NCI-H82 (cell line): Measurements from ENCODE around the gene CKB.
A peak's percentile ranks its signal among the peaks of the same experiment; 100 is the strongest.

Experiments
- DNase-seq: peaks from one replicate; lab custom pipeline; 2025; lab: John Stamatoyannopoulos, UW

Gene CKB

DNA sequence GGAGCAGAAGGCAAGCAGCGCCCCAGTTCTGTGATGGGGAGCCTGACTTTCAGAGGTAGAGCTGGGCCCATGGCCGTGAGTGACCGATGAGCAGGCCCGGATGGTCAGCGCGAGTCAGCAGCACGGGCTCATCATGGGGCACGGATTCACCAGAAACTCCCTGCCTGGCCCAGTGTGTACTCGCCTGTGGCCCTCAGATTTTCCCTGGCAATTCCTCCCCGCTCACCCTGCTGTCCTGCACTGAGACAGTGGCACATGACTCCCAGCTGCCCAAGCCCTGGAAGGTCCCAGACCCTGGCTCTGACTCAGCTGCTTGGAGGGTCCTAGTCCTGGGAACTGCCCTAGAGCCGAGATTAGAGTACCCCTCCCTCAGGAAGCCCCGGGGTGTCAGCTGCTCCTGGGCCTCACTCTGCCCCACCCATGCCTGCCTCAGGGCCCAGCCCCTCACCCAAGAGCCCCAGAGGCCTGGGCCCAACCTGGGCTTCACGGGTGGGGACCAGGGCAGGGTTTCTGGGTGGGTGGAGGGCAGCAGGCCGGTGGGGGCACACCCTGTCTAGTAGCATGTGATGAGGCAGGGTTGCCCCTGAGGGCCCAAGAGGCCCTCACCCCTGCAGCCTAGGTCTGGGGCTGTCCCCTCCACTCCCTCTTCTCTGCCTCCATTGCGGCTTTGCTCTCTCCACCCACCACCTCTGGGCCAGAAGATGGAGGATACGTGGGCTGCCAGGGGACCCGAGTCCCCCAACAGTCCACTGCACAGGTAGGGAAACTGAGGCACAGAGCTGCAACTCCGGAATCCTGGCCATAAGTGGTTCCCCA lies 14.8 kb upstream of the CKB start:
- peak; percentile 14 for DNase-seq

DNA sequence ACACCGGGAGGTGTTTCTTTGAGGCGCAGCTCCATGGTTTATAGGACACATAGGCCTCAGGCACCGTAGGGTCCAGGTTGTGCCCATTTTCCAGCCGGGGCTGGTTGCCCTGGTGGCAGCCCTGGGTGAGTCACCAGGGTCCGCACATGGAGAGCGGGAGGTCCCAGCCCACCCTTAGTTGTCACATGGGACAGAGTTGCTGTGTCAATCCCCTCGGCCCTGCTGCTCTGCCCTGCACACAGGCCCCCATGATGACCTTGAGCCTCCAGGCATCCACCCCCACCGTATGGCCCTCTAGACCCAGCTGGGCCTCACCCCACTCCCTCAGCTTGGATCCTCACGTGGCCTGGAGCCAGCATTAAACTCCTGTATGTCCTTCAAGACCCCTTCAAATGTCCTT lies 14.1 kb upstream of the CKB start:
- no peak for DNase-seq

DNA sequence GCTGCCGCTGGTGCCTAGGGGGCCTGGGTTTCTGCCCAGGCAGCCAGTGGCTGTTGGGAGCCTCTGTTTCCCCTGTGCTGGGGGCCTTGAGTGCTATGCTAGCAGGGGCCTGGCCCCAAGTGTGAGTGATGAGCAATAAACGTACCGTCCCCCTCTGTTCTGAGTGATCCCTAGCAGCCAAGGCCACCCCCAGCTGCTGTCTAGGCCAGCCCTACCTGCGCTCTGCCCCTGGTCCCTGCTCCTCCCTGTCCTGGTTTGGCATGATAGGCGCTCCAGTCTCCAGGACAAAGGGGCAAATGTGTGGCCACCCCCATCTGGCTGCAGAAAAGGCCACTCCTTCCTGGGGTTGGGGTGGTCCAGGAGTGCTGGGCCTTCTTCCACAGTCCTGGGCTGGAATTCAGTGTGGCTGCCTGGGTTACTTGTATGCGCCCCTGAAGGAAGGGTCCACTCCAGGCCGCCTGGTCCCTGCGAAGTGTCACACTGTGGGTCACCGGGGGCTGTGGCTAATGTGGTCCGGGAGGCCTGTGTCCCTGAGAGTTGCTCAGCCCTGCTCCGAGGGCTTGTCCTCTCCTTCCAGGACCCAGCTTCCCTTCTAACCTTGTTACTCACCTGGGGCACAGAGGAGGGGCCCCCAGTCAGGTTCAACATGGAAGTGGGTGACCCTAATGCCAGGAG lies 13.4 kb upstream of the CKB start:
- no peak for DNase-seq

DNA sequence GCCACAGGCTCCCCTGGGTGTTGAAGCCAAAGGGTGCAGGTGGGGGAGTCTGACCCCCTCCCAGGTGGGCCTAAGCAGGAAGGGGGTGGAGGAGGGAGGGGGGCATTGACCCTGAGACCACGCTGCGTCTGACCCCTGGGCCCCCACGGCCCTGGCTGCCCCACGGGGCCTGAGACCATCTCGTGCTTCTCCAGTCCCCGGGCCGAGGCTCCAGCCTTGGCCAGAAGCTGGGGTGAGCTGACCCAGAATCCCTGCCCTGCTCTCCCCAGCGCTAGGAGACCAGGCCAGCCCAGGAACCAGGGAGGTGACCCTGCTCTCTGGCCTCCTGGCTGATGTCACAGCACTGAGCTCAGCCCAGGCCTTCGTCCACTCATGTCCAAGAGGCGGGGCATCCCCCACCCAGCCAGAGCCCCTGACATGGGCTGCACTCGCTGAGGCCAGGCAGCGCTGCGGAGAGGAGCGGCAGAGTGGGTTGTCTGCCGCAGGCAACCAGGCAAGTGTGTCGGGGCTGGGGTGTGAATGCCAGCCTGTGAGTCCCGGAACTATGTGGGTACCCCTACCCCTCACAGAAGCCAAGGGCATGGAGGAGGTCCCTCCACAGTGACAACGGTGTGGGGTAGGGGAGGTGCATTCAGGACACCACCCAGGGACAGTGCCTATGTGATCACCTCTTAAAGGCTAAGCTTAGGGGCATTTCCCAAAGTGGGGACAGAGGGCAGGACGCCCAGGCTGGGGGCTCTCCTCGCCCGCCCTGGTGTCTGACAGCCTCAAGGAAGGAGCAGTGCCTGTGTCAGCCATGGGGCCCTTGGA lies 12.7 kb upstream of the CKB start:
- DNase-seq: no peak

DNA sequence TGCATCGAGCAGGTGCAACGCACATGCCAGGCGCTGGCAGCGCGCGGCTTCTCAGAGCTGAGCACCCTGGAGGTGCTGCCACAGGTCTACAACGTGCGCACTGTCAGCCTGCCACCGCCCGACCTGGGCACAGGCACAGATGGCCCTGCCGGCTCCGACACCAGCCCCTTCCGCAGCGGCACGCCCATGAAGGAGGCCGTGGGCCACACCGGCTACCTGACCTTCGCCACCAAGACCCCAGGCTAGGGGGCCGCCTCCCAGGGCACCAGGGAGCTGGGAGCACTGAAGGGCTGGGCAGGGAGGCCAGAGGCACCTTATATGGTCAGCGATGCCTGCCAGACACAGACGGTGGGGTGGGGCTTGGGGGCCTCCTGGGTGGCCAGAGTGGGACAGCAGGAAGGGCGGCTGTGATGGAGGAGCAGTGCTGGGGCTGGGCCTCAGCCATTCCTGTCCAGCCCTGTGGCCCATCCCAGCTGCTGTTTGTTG lies 12.0 kb upstream of the CKB start:
- no peak for DNase-seq

DNA sequence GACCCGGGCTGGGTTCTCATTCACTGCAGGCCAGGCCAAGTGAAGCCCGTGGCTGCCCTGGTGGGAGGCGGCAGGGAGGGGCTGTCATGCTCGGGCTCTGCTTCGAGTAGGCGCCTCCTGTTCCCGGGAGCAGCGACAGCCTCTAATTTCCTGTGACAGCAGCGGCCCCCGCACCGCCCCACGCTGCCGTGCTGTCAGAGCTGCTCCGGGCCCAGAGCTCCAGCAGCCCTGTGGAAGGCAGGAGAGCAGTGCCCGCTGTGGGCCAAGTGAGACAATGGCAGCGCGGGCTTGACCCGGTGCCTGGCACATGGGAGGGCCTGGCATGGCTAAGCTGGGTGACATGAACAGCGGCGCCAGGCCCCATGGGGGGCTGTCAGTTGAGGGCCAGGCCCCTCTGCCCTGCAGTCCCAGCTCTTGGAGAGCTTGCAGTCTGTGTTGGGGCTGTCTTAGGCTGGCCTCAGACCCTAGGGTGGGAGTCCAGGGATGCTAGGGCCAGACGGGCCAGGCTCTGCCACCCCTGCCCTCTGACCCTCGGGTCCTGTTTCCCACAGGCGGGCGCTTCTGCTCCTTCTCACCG lies 11.5 kb upstream of the CKB start:
- DNase-seq: no peak

DNA sequence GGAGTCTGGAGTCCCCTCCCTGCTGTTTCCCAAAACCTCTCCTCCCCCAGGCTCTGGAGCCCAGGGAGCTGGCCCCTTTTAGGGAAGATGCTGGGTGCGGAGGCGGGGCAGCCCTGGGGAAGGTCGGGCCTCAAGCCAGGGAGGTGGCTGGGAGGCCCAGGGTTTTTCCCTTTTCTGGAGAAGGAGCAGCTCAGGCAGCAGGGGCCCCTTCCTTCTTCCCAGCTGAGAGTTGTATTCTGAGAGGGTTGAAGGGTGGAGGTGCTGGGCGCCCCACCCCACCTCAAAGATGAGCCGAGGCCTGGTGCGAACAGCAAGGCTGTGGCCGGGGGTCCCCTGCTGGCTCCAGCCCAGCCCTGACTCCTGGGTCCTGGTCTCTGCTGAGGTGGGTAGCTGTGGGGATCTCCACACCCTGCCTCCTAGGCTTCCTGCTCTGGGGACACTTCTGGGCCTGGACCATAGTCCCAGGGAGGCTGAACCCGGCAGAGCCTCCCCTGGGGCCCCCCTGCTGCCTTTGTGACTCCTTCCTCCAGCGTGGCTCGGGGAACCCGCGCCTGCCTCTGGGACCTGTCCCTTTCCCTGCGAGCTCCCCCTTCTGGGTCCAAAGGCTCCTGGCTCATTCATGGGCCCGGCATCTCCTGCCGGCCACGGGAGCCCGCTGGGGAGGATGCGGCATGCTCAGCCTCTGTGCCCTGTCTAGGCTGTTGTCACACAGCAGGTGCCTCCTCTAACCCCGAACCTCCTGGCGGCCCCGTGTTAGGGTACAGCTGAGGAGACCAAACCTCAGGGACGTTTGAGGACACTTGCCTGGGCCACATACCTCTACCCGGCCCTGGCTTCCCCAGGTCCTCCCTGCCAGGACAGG lies 10.7 kb upstream of the CKB start:
- DNase-seq: no peak

DNA sequence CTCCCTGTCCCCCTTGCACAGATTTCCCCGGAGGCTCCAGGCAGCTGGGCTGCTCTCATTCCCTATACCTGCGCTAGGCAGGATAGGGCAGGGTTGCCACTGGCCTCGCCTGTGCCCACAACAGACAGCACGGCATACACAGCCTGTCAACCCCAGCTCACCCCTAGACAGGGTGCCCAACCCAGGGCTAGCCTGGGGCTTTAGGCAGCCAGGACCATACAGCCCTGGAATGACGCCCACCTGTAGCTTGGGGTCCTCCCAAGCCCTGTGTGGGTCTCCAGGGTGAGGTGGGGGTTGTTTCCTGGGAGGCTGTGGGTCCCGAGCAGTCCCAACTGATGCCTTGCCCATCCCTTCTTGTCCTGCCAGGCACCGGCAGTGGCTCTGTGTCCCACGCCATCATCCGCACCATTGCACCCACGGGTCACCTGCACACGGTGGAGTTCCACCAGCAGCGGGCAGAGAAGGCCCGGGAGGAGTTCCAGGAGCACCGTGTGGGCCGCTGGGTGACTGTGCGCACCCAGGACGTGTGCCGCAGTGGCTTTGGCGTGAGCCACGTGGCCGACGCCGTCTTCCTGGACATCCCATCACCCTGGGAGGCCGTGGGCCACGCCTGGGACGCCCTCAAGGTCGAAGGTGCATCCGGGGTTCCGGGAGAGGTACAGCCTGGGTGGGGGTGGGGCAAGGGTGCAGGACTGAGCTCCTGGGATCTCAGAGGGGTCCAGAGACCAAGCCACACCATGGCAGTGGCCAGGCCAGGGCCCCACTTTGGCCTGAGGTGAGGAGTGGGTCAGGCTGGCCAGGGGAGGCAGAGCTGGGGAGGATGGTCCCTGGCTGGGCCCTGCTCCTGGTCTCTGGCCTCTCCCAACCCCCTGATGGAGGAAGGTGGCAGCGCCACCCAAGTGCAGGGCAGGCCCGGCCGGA lies 9.8 kb upstream of the CKB start:
- DNase-seq: no peak

DNA sequence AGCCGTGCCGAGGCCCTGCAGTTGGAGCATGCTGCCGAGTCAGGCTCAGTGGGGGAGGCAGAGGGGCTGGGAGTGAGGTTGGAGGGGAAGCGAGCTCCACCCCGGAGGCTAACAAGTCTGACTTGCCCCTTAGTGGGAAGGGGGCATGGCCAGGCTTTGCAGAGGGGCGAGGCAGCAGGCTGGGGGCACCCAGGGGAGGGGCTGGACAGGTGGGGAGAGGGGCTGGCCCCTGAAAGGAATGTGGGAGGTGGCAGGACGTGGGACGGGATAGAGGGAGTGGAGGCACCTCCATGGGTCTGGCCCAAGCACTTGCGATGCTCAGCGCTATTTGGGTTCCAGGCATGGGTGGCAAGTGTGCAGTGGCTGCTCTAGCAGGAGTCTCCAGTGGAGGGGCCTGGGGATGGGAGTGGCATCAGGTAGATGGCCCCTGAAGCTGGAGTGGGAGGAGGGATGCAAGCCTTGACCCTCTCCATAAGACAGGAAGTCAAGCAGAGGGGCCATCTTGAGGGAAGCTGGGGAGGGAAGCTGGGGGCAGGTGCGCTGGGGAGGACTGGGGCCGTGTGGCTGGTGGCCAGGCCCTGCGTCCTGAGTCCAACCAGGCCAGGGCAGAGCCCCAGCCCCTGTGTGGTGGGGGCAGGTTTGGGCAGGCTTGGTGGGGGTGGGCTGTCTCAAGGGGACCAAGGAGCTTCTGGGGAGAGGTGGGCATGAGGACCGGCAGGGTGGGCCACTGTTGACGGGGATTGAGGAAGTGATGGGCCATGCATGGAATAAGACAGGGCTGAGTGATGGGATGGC lies 9.0 kb upstream of the CKB start:
- DNase-seq: no peak

DNA sequence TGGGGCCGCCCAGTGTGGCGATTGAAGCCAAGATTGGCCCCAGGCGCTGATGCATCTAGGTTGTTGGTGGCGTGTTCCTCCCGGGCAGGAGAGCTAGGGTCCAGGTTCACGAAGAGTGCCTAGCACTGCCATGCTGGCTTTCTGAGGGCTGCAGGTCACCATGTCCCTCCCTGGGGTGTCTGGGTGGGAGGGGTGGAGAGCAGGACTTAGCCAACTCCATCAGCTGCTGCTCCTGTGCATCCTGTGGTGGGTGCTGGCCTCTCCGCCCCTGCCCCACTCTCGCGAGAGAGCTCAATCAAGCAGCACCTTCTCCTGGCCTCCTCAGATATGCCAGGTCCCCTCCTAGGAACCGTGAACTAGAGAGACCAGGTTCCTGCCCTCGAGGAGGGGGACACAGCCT lies 8.2 kb upstream of the CKB start:
- DNase-seq: no peak

DNA sequence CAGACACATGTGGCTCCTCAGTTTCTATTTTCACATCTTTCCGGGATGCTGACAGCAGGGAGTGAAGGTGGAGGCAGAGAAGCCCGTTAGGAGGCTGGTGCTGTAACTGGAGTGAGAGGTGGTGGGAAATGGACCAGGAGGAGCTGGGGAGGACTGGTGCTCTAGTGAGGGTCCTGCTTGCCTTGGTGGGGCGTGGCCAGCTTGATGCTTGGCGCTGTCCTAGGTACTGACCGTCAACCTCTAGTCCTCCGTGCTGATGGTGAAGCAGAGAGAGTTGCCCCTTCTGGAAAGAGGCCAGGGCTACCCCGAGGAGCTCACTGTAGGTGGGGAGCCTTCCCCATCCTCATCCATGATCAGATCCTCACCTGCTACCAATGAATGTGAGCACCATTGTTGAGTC lies 7.8 kb upstream of the CKB start:
- DNase-seq: no peak

DNA sequence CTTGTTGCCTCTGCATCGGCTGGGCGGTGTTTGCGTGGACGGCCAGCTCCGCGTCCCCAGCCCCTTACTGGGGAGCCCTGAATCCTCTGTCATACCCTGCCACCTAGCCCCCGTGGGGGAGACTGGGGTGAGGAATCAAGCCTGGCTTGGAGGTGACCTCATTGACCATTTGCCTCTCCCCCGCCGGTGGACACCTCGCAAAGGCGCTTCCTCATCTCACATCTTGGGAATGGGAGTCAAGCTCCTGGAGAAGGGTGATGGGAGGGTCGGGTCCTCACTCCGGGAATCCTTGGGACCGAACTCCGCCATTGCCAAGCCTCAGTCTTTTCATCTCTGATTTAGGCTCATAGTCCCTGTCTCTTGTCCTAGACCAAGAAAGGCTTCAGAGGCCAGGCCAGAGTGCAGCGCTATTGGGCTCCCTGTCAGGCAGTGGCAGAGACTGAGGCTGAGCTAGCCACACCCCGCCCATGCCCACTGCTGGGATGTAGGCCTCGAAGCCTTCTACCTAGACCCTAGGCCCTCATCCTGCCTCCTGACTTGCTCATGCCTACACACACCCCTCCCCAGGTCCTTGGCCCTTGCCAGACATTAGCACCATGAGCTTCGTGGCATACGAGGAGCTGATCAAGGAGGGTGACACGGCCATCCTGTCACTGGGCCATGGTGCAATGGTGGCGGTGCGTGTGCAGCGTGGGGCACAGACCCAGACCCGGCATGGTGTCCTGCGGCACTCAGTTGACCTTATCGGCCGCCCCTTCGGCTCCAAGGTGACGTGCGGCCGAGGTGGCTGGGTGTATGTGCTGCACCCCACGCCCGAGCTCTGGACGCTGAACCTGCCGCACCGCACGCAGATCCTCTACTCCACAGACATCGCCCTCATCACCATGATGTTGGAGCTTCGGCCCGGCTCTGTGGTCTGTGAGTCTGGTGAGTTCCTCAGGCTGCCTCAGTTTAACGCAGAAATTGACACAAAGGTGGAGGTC lies 7.0 kb upstream of the CKB start:
- DNase-seq: no peak

DNA sequence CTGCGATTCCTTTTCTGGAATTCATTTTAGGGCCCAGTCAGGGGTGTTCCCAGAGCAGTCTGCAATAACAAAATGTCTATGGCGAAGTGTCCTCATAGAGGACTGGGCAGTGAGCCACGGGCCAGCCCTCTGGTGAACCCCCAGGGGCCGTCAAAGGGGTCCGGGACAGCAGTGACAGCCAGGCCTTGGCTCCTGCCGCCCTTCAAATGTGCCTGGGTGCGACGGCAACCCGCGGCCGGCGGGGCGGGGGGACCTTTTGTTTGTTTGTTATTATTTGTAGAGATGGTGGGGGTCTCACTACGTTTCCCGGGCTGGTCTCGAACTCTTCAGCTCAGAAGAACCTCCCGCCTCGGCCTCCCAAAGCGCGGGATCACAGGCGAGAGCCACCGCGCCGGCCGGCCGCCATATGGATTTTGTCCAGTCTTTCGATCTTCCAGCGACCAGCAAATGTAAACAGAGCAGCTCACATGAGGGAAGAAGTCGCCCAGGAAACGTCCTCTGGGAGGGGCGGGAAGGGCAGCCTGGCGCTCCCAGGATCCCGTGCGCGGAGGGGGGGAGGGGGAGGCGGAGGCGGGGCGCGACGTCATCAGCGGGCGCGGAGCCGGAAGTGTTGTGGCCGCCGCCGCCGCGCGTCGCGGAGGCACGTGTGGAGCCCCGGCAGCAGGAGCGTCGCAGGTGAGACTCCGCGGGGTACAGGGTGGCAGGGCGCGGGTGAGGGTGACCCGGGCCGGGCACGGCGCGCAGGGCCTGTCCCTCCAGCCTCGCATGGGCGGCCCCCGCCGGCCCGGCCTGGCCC lies 6.2 kb upstream of the CKB start, which contains the start of gene TRMT61A:
TSS of gene TRMT61A (plus strand) at position 610 of the 796 bp plus-strand sequence. CDS start 783 bp downstream, outside the sequence.
- DNase-seq: peak; percentile 91

DNA sequence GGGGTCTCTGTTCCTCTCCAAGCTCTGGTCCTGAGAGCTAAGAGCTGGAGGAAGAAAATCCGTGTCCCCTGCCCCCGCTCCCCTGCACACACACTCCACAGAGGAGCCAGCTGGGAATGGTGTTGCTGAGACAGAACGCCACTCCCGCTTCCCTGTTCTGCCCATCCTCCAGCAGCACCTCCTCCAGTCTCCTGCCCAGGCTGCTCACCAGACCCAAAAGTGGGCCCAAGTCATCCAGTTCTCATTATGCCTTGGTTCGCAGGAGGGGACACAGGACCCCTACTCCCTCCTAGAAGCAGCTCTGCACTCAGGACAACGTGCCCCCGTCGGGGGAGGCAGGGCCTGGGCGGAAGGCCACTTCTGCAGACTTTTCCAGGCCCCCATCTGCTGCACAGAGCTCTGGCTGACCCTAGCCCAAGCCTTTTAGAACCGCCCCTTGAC lies 5.5 kb upstream of the CKB start:
- peak; percentile 75 for DNase-seq

DNA sequence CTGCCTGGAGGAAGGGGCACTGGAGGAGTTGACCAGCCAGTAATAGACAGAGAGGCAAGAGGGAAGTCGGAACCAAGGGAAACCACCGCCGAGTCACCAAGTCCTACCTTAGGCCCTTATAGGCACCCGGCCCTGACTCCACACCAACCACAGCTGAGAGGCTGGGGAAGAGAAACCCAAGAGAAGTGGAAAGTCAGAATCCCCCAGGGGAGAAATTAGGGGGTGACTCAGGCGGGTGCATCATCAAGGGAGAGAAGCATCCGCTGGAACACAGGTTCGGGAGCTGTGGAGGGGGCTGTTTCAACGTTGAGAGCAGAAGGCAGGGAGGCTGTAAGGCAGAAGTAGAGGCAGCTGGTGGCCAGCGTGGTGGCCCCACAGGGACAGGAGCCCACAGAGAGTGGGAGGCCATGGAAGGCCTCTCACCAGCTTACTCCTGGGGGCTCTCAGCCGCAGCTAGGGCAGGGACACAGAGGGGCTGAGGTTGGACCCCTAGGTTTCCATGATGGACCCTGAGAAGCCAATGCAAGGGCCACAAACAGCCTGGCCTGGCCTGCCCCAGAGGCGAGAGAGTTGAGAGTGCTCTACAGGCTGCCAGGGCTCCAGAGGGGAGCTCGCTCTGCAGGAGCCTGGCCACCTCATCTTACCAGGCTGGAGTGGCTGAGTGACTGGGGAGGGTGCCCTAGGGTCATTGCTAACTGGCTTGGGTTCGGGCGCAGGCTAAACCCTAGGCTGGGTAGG lies 4.9 kb upstream of the CKB start:
- DNase-seq: no peak

DNA sequence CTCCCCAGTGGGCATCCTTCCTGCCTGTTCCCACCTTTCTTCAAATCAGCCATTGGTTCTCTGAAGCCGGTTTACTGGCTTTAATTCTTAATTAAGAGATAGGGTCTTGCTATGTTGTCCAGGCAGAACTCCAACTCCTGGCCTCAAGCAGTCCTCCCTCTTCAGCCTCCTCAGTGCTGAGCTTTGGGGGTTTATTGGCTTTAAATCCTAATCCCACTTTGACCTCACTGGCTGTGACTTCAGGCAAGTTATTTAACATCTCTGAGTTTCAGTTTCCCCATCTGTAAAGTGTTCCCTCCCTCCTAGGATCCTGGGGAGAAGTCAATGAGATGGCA lies 4.3 kb upstream of the CKB start:
- no peak for DNase-seq
